Measurements from ENCODE around the gene SNAP91.

DNA sequence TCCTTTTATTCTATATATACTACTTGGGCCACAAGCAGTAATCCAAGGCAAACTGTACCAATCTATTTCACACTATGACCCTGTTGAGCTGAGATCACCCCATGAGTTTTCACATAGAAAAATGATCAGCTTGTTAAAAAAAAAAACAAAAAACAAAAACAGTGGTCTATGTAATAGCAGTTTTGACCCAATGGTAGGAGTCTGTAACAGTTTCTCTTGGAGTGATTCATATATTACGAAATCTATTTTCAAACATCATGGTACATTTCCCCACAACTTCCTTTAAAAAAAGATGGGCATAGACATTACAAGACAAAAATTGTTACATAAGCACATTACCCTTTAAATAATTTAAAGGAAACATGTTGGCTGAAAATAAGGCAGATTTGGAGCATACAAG is 118.5 kb downstream of the SNAP91 start:
- TF ChIP-seq POLR2A (IDR thresholded peaks at IDR 0.05) = no peak
- TF ChIP-seq, protein P1, sequence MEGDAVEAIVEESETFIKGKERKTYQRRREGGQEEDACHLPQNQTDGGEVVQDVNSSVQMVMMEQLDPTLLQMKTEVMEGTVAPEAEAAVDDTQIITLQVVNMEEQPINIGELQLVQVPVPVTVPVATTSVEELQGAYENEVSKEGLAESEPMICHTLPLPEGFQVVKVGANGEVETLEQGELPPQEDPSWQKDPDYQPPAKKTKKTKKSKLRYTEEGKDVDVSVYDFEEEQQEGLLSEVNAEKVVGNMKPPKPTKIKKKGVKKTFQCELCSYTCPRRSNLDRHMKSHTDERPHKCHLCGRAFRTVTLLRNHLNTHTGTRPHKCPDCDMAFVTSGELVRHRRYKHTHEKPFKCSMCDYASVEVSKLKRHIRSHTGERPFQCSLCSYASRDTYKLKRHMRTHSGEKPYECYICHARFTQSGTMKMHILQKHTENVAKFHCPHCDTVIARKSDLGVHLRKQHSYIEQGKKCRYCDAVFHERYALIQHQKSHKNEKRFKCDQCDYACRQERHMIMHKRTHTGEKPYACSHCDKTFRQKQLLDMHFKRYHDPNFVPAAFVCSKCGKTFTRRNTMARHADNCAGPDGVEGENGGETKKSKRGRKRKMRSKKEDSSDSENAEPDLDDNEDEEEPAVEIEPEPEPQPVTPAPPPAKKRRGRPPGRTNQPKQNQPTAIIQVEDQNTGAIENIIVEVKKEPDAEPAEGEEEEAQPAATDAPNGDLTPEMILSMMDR (IDR thresholded peaks at IDR 0.05 in 4 of 5, conservative IDR thresholded peaks at IDR 0.05 in 1 of 5) = no peak

Data from gastrocnemius medialis (tissue), 4 donors.